CD4-positive, alpha-beta T cell treated with Interleukin-15 for 1 hour (primary cell): Measurements from ENCODE around the gene STAB1.
A peak's percentile ranks its signal among the peaks of the same experiment; 100 is the strongest.

Experiments used
- DNase-seq: peaks from one replicate; pipeline ENCODE4 v3.0.0-alpha.2; 2020

Gene STAB1

DNA sequence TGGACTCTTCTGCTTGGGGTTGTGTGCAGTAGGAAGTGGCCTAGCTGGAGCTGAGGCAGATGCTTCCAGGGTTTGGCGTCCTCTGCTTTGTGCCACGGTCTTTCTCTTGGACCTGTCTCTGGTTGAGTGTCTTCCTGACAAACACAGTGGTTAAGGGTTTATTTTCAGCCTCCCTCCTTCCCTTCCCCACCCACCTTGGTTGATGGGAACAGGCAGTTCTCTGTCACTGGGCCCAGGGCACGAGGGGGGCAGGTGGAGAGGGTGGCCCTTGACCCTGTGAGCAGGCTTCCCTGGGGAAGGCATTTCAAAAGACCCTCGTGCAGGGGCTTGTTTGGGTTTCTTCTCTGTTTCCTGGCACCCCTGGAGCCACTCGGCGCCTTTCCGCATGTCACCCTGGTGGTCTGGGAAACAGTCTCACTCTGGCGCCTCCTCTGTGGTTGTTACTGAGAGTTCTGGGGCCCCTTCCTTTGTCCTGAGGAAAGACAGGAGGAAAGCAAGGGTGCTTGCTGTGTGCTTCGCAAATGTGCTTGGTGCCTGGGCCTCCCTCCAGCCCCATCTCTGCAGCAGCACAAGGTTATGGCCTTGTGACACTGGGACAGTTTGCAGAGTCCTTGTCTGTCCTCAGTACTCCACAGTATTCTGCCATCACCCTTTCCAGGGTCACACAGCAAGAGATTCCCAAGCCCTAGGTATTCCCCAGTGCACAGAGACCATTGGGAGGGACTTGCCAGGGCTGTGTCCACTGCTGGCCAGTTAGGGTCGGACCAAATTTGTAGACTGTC is 10.3 kb upstream of the STAB1 start:
- no peak for DNase-seq

DNA sequence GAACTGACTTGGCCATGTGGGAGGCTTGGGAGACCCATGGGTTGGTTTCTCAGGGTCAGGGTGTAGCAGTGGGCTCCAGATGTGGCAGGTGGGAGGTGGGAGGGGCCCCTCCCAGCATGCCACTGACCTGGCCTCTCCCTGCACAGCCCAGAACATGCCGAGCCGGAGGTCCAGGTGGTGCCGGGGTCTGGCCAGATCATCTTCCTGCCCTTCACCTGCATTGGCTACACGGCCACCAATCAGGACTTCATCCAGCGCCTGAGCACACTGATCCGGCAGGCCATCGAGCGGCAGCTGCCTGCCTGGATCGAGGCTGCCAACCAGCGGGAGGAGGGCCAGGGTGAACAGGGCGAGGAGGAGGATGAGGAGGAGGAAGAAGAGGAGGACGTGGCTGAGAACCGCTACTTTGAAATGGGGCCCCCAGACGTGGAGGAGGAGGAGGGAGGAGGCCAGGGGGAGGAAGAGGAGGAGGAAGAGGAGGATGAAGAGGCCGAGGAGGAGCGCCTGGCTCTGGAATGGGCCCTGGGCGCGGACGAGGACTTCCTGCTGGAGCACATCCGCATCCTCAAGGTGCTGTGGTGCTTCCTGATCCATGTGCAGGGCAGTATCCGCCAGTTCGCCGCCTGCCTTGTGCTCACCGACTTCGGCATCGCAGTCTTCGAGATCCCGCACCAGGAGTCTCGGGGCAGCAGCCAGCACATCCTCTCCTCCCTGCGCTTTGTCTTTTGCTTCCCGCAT is 7.9 kb upstream of the STAB1 start:
- no peak for DNase-seq

DNA sequence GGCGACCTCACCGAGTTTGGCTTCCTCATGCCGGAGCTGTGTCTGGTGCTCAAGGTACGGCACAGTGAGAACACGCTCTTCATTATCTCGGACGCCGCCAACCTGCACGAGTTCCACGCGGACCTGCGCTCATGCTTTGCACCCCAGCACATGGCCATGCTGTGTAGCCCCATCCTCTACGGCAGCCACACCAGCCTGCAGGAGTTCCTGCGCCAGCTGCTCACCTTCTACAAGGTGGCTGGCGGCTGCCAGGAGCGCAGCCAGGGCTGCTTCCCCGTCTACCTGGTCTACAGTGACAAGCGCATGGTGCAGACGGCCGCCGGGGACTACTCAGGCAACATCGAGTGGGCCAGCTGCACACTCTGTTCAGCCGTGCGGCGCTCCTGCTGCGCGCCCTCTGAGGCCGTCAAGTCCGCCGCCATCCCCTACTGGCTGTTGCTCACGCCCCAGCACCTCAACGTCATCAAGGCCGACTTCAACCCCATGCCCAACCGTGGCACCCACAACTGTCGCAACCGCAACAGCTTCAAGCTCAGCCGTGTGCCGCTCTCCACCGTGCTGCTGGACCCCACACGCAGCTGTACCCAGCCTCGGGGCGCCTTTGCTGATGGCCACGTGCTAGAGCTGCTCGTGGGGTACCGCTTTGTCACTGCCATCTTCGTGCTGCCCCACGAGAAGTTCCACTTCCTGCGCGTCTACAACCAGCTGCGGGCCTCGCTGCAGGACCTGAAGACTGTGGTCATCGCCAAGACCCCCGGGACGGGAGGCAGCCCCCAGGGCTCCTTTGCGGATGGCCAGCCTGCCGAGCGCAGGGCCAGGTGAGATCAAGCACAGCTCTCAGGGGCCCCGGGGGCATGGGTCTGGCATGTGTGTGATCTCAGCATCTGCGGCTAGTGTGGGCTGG is 7.1 kb upstream of the STAB1 start:
- DNase-seq = no peak

DNA sequence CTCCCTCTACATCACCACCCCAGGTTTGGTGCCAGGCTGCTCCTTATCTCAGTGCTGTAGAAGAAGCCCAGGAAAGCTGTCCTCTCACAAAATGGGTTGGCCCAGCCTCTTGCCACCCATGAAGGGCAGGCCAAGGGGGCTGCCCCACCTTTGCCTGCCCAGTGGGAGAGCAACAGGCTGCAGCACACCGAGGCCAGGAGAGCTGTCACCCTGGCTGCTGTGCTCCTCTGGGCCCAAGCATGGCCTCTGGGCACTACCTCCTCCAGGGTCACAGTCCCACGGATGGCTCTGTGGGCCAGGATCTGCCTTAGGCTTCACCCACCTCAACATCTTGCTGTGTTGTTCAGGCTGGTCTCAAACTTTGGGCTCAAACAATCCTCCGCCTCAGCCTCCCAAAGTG is 6.4 kb upstream of the STAB1 start:
- DNase-seq = no peak

DNA sequence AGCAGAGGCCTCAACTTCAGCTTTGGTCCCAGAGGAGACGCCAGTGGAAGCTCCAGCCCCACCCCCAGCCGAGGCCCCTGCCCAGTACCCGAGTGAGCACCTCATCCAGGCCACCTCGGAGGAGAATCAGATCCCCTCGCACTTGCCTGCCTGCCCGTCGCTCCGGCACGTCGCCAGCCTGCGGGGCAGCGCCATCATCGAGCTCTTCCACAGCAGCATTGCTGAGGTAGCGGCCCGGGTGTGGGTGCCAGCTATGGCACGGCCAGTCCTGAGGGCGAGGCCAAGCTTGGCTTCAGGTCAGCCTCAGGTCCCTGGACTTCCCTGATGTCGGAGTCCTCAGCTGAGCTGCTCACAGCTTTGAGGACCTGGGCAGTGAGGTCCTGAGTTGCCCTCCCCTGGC is 5.7 kb upstream of the STAB1 start:
- no peak for DNase-seq

DNA sequence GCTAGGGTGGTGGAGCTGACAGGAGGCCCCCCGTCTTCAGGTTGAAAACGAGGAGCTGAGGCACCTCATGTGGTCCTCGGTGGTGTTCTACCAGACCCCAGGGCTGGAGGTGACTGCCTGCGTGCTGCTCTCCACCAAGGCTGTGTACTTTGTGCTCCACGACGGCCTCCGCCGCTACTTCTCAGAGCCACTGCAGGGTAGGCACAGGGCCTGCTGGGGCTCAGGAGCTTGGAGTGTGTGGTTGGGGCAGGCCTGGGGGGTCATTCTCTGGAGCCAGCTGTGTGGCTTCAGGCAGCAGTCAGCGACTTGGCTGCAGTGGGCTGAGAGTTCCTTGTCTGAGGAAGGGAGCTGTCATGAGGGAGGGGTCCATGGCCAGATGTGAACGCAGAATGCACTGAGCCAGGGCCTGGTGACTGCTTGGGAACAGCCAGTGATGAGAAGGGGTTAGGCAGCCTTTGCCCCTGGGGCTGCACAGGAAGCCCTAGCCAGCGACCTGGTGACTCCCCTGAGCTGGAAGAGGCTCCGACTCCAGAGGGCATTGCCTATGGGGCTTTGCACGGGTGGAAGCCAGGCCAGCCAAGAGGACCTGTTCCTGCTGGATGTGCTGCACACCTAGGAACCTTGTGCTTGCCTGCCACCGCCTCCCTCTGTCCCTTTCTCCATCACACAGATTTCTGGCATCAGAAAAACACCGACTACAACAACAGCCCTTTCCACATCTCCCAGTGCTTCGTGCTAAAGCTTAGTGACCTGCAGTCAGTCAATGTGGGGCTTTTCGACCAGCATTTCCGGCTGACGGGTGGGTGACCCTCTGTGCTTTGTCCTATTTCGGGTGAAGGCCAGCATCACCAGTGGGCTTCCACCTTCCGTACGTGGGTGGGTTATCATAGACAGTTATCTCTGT is 4.9 kb upstream of the STAB1 start:
- no peak for DNase-seq

DNA sequence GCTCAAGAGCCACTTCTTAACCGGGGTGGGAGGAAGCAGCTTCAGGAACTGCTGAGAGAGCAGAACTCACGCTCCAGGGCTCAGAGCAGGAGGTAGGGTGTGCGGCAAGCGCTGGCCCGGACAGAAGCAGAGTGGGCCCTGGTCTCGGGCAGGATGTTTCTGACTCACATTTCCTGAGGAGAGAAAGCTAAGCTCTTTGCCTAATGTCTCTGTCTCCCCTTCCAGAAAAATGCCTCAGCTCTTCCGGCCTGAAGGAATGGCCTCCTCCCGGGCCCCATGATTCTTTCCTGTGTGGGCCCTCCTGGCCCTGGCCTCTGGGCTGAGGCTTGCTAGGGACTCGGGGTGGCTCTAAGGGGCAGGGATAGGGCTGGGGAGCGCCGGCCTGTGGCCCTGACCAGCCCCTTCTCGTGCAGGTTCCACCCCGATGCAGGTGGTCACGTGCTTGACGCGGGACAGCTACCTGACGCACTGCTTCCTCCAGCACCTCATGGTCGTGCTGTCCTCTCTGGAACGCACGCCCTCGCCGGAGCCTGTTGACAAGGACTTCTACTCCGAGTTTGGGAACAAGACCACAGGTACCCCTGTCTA is 4.1 kb upstream of the STAB1 start:
- peak; percentile 41 for DNase-seq

DNA sequence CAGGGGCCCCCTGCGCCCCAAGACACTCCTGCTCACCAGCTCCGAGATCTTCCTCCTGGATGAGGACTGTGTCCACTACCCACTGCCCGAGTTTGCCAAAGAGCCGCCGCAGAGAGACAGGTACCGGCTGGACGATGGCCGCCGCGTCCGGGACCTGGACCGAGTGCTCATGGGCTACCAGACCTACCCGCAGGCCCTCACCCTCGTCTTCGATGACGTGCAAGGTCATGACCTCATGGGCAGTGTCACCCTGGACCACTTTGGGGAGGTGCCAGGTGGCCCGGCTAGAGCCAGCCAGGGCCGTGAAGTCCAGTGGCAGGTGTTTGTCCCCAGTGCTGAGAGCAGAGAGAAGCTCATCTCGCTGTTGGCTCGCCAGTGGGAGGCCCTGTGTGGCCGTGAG is 3.1 kb upstream of the STAB1 start:
- DNase-seq = no peak

DNA sequence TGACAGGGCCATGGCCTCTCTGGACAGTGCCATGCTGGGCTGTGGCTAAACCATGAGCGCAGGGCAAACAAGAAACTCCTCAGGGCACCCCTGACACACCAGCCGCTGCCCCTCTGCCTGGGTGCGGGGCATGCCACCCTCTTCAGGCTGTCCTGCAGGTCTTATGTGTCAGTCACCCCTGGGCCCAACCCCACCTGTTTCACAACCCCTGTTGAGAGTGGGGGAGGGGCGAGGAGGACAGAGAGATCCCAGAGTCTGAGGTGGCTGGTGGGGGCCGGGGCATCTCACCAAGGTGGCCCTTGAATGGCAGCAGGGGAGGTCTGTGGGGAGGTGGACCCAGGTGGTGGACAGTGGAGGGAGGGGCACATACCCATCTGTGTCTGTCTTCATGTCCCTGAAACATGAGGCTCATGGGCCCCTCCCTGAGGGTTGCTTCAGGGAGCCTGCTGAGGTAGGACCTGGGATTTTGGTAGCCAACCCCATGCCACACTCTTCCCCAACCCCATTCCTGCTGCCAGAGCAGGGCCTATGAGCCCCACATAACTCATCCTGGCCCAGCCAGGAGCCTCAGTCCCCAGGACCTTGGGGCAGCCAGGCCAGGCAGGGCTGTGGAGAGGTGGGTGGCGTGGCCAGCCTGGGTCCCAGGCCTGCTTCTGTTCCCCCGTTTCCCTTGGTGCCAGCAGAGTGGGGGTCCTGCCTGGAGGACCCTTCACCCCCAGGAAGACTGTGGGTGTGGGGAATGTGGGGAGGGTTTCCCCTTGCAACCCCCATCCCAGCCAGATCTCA is 1.7 kb upstream of the STAB1 start:
- DNase-seq = no peak

DNA sequence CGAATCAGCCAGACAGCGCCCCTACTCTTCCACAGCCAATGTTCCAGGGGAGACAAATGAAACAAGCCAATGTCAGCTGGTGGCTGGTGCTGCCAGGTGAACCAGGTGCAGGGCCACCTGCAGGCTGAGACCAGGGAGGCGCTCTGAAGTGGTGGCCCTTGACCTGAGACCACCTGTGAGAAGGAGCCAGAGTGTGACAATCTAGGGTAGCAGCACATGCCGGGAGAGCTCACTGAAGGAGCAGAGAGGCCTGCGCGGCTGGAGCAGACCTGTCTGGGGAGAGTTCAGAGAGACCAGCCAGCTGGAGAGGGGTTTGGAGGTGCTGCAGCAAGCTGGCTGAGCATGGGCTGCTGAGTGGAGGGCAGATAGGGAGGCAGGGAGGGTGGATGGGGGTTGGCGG is 693 bp upstream of the STAB1 start:
- no peak for DNase-seq

DNA sequence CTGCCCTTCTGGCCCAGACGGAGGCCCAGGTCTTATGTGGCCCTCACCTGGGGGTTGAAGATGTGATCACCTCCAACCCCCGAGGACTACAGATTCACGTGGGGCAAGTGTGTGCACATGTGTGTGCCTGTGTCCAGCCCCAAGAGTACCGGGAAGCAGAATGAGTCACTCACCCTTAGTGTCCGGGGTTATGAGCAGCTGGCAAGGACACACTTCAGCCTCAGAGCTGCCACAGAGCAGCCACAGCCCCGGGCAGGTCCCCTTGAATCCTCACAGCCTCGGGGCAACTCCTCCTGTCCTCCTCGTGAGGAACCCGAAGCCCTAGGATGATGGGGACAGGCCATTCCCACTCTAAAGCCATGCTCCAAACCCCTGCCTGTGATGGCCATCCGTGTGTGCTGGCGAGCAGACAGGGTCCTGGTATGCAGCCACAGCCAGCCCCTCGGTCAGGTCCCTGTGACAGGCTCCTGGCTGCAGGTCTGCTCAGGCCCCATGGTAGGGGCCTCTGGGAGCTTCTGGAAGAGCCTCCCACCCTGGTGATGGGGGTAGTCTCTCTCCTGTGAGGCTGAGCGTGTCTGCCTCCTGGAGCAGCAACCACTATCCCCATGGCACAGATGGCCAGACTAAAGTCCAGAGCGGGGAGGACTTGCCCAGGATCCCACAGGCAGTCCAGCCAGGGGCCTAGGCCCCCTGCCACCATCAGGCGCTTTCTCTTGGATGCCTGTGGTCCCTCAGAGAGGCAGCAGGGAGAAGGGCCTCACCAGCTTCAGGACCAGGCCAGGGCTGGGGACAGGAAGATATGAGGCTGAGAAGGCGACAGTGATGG is 852 bp downstream of the STAB1 start:
- DNase-seq = no peak

DNA sequence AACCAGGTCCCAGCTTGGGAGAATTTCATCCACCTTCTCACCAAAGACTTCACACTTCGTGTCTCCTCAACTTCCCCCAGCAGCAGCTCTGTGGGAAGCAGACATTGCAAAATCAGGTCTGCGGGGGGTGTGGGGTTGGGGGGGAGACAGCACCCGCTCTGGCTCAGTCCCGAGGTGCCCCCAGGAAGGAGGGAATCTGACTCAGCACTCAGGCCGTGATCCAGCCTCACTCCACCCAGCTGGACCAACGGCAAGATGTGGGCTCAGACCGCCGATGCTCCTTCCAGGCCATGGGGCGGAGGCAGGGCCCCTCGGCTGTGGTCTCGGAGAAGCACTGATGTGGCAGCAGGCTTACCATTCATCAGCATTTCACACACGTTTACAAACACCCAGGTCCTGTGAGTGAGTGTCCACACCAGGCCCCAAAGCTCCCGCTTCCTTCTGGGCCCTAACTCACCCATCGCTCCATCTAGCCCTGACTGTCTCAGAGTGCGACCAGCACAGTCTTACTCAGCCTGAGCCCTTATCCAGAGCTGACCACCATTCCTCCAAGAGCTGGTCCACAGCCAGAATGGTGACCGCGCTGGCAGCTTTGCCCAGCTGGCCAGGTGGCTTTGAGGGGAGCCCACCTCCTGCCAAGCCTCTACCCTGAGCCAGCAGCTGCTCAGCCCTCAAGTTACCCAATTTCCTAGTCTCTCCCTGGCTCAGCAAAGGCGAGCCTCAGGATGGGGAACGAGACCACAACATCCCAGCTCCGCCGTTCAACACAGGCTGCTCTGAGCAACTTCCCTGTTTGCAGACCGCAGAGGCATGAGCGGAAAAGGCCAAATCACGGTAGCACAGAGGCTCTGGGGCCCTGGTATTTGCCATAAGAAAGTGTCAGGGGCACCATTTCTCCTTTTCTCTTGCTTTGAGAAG is 3.3 kb downstream of the STAB1 start:
- DNase-seq = peak; percentile 64

DNA sequence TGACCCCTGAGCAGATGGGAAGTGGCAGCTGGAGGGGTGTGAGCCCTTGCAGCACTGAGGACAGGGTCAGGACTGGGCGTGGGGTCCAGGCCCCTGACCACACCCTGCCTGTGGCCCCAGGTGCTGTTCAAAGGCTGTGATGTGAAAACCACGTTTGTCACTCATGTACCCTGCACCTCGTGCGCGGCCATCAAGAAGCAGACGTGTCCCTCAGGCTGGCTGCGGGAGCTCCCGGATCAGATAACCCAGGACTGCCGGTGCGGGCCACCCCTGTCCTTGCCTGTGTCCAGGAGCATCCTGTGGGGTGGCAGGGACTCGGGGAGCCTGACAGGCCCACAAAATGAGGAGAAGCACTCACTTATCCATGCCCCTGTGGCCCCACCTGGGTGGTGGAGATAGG is 5.9 kb downstream of the STAB1 start:
- DNase-seq = no peak

DNA sequence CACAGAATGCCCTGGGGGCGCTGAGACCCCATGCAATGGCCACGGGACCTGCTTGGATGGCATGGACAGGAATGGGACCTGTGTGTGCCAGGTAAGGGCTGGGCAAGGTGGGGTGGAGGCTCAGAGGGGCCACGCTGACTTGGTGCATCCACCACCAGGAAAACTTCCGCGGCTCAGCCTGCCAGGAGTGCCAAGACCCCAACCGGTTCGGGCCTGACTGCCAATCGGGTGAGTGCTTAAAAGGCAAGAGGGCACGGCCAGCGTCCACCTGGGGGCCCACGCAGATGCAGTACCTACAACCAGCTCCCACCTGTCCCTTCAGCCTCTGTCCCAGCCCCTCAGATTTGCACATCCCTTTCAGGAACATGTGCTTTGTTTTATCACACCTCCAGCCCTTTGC is 6.9 kb downstream of the STAB1 start:
- no peak for DNase-seq

DNA sequence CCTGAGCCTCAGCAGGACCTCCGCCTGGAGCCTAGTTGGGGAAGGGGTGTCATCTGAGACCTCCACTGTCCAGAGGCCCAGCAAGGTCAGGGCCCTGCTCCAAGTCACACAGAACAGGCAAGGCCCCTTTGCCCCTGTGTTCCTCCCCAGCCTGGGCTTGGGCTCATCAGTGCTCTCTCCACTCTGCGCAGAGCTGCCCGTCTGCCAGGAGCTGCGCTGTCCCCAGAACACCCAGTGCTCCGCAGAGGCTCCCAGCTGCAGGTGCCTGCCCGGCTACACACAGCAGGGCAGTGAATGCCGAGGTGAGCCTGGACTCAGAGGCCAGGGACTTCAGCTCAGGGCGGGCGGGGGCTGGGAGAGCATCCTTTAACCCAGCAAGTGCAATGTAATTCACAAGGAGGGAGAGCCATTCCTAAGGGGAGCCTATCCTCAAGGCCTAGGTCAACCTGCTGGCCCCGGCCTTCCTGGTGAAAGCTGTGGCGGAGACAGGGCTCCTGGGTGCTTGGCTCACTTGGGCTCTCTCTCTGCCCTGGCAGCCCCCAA is 7.7 kb downstream of the STAB1 start:
- no peak for DNase-seq

DNA sequence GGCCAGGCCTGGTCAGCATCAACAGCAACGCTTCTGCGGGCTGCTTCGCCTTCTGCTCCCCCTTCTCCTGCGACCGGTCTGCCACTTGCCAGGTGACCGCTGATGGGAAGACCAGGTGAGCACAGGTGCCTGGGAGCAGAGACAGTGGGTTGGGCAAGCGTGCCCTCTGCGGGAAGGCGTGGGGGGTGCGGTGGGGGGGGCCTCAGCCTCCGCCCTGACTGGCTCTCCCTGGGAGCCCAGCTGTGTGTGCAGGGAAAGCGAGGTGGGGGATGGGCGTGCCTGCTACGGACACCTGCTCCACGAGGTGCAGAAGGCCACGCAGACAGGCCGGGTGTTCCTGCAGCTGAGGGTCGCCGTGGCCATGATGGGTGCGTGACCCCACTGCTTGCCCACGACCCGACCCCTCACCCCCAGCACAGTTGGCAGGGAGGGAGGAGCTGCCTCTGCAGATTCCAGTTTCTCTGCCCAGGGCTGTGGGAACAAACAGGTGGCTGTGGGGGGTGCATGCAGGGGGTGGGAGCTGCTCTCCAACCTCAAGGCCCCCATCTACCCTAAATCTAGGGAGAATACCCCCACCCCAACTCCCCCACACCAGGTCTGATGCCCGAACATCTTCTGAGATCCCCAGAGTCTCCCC is 8.8 kb downstream of the STAB1 start:
- no peak for DNase-seq

DNA sequence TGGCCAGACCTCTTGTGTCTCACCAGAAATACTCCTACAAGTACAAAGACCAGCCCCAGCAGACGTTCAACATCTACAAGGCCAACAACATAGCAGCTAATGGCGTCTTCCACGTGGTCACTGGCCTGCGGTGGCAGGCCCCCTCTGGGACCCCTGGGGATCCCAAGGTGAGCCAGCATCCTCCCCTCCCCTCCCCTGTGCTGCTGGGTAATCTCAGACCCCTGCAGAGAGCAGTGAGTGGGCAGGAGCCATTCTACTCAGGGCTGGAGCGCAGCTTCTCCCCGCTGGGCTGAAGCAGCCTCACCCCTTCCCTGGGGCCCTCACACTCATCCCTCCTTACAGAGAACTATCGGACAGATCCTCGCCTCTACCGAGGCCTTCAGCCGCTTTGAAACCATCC is 9.8 kb downstream of the STAB1 start:
- DNase-seq = no peak

DNA sequence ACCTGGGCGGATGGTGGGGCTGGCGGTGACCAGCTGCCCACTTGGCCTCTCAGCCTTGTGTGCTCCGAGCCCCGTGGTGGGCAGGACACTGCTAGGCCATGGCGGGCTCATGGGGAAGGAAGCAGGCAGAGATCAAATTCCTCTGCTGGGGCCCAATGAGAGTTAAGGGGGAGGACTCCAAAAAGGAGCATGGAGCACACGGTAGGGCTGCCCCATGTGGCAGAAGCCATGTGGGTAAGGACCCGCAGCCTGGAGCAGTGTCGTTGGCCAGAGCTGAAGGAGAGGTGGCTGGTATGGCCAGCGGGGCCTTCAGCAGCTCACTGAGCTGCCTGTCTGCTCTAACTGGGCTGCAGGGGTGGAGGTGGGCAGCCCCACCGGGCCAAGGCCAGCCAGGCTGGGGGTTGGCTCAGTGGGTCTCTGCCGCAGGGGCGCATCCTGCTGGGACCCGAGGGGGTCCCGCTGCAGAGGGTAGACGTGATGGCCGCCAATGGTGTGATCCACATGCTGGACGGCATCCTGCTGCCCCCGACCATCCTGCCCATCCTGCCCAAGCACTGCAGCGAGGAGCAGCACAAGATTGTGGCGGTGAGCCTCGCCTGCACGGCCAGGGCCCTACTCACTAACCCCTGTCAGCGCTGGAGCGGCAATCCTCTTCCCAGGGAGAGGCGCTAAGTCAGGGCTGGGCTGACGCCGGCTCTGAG is 11.3 kb downstream of the STAB1 start:
- DNase-seq = no peak
